Prostate gland (tissue), 2 donors: ENCODE results near the gene EPB41L5. TPM values are rescaled to one million over a fixed set of nuclear protein-coding genes. Genes with fewer than 3 reads are reported as not detected.

ENCODE experiments used
- DNase-seq: peaks from one replicate; pipeline ENCODE4 v3.0.0-alpha.2; 2019; ENCODE audit warnings: low spot score
- H3K27ac ChIP-seq, 2 donors: fragments of 200-600 bp; sonication (generic); 2 replicates each; pipeline ENCODE4 v1.5.1; 2017 to 2019
- H3K27me3 ChIP-seq: fragments of 200-600 bp; sonication (generic); replicated peaks from 2 replicates; pipeline ENCODE4 v1.5.1; 2019; ENCODE audit not compliant: insufficient read depth
- H3K36me3 ChIP-seq, 2 donors: fragments of 200-600 bp; sonication (generic); 1 replicate in 1 of 2; 2 replicates in 1 of 2; pipeline versions ENCODE4 v1.5.1 to v1.8.1; 2017 to 2019
- H3K4me1 ChIP-seq: fragments of 200-600 bp; sonication (generic); replicated peaks from 2 replicates; pipeline ENCODE4 v1.5.1; 2019
- H3K4me3 ChIP-seq, 2 donors: fragments of 200-600 bp; sonication (generic); 2 replicates each; pipeline ENCODE4 v1.5.1; 2017 to 2019
- H3K9me3 ChIP-seq: fragments of 200-600 bp; sonication (generic); 2 replicates; pipeline ENCODE4 v1.5.1; 2017
- CTCF ChIP-seq, 4 experiments: fragments of 200-600 bp in 2 of 4; fragments of 450-650 bp in 2 of 4; sonication (generic) in 2 of 4; IDR thresholded peaks; 1 replicate in 3 of 4; 2 replicates in 1 of 4; pipeline ENCODE4 v1.5.1; 2016 to 2019; ENCODE audit warnings: antibody characterized with exemption in 4 of 4, mild to moderate bottlenecking in 2 of 4, moderate library complexity in 2 of 4
- POLR2A ChIP-seq: fragments of 450-650 bp; IDR thresholded peaks from one replicate; pipeline ENCODE4 v1.6.1; 2016; ENCODE audit warnings: antibody characterized with exemption, mild to moderate bottlenecking
- POLR2AphosphoS5 ChIP-seq: sonication (generic); formaldehyde crosslinking; IDR thresholded peaks from one replicate; pipeline ENCODE4 v1.6.1; 2017; ENCODE audit warnings: antibody characterized with exemption
- WGBS: methylation state at CpG from one replicate; pipeline ENCODE4 v1.1.5; 2018; 5-methylcytosine and 5-hydroxymethylcytosine counted together
- intact Hi-C: fragments of 100-400 bp; cut with DNase I; formaldehyde crosslinking; loops from one replicate; pipeline ENCODE4 v1.14.2; 2022
- total RNA-seq, 2 donors: library from RNA; depleted of rRNA; stranded (reverse); fragments of >200 nt; gene quantifications; one replicate each; pipeline ENCODE4 v1.1.0, GENCODE V29; 2016

EPB41L5 gene
- total RNA-seq, 2 donors from 2014 or later = 37.1 to 51.1 TPM

- Histone ChIP-seq H3K4me3 (no peak overlapping the region), H3K4me1 (no peaks in the 10 kb centered on the region), H3K9me3 (no peaks in the 10 kb centered on the region), H3K27ac (no peak overlapping the region), H3K27me3 (no peaks in the 10 kb centered on the region), H3K36me3 (no peaks in the 10 kb centered on the region)
- 83% methylated on average over 4 of the region's 4 CpGs for WGBS
- no peak for TF ChIP-seq POLR2A
- DNase-seq = no peak
- intact Hi-C loops = no loop called here
Measured at GRCh38 chr2:120140866-120141265, 128.0 kb downstream of the EPB41L5 start.

- no peak for DNase-seq
- WGBS = 97% methylated on average over 2 of the region's 2 CpGs
- Histone ChIP-seq H3K36me3 (no peaks in the 10 kb centered on the region), H3K4me3 (no peak overlapping the region), H3K27ac (no peak overlapping the region), H3K9me3 (no peaks in the 10 kb centered on the region), H3K4me1 (no peaks in the 10 kb centered on the region), H3K27me3 (no peaks in the 10 kb centered on the region)
- no peak for TF ChIP-seq POLR2A
- TF ChIP-seq POLR2AphosphoS5 = no peak
- no peak for TF ChIP-seq CTCF (IDR thresholded peaks at IDR 0.05)
- intact Hi-C loops = no loop called here
Measured at GRCh38 chr2:120141300-120142069, 128.6 kb downstream of the EPB41L5 start.

GRCh38 chr2:120142528-120143219 lies 129.8 kb downstream of the EPB41L5 start:
- 58% methylated on average over 2 of the region's 2 CpGs for WGBS
- TF ChIP-seq CTCF (IDR thresholded peaks at IDR 0.05) (no peak), POLR2A (no peak)
- no peaks in the 10 kb centered on the region for H3K36me3 ChIP-seq
- intact Hi-C loops = no loop called here
- no peaks in the 10 kb centered on the region for H3K27me3 ChIP-seq
- H3K4me3 ChIP-seq = no peak overlapping the region
- DNase-seq = no peak
- H3K4me1 ChIP-seq = no peaks in the 10 kb centered on the region
- no peak overlapping the region for H3K27ac ChIP-seq
- H3K9me3 ChIP-seq = no peaks in the 10 kb centered on the region

- Histone ChIP-seq H3K27ac (no peak overlapping the region), H3K4me3 (no peak overlapping the region), H3K9me3 (no peaks in the 10 kb centered on the region), H3K27me3 (no peaks in the 10 kb centered on the region), H3K4me1 (no peaks in the 10 kb centered on the region), H3K36me3 (no peaks in the 10 kb centered on the region)
- no peak for DNase-seq
- intact Hi-C loops = no loop called here
- 97% methylated on average over 1 of the region's 1 CpG for WGBS
- TF ChIP-seq POLR2A = no peak
- TF ChIP-seq CTCF (IDR thresholded peaks at IDR 0.05) = no peak
- TF ChIP-seq POLR2AphosphoS5 = no peak
Measured at GRCh38 chr2:120148229-120148628, 135.4 kb downstream of the EPB41L5 start.

GRCh38 chr2:120148669-120149068 lies 135.8 kb downstream of the EPB41L5 start:
- no peak for DNase-seq
- TF ChIP-seq POLR2AphosphoS5 (no peak), CTCF (IDR thresholded peaks at IDR 0.05) (no peak), POLR2A (no peak)
- H3K27me3 ChIP-seq = no peaks in the 10 kb centered on the region
- WGBS = 92% methylated on average over 3 of the region's 3 CpGs
- intact Hi-C loops = no loop called here
- no peaks in the 10 kb centered on the region for H3K4me1 ChIP-seq
- H3K4me3 ChIP-seq = no peak overlapping the region
- no peak overlapping the region for H3K27ac ChIP-seq
- no peaks in the 10 kb centered on the region for H3K36me3 ChIP-seq
- no peaks in the 10 kb centered on the region for H3K9me3 ChIP-seq
